ENCODE measurements around the gene STIP1. TPM values are rescaled to one million over a fixed set of nuclear protein-coding genes. Genes with fewer than 3 reads are reported as not detected.

STIP1 gene
- total RNA-seq, 2 donors from 2014 or later: 61.2 to 75.1 TPM

- no peak for DNase-seq
- ATAC-seq: no peak
- intact Hi-C loops (cut with DNase I, micrococcal nuclease): no loop called here
Observed at GRCh38 chr11:64253481-64253880, 67.5 kb downstream of the STIP1 start.

Other genes starting within 250 kb of the STIP1 start
- gene NAA40, start 247.2 kb upstream of the STIP1 start, total RNA-seq: 10 to 100 TPM; 24.6 to 34.2 TPM
- 100 to 1,000 TPM; 663 to 843 TPM for gene COX8A, start 211.6 kb upstream of the STIP1 start, total RNA-seq
- 10 to 100 TPM; 67.7 to 79.7 TPM for gene OTUB1, start 199.7 kb upstream of the STIP1 start, total RNA-seq
- 1 to 10 TPM in 1 of 2 donors, not detected in 1; 1.2 TPM for gene FLRT1, start 150.2 kb upstream of the STIP1 start, total RNA-seq
- 10 to 100 TPM; 31.6 to 47.0 TPM for gene MACROD1, start 20.1 kb upstream of the STIP1 start, total RNA-seq
- 10 to 100 TPM; 16.1 to 21.7 TPM for gene FERMT3, start 20.6 kb downstream of the STIP1 start, total RNA-seq
- gene TRPT1, start 40.0 kb downstream of the STIP1 start, total RNA-seq: 10 to 100 TPM; 58.5 to 74.6 TPM
- 100 to 1,000 TPM; 116 to 154 TPM for gene NUDT22, start 40.1 kb downstream of the STIP1 start, total RNA-seq
- 10 to 100 TPM; 54.8 to 60.6 TPM for gene DNAJC4, start 44.4 kb downstream of the STIP1 start, total RNA-seq
- gene VEGFB, start 48.4 kb downstream of the STIP1 start, total RNA-seq: 10 to 100 TPM; 40.8 to 68.8 TPM
- gene FKBP2, start 54.9 kb downstream of the STIP1 start, total RNA-seq: 100 to 1,000 TPM in 1 of 2 donors, 10 to 100 TPM in 1; 78.5 to 104 TPM
- 100 to 1,000 TPM in 1 of 2 donors, 10 to 100 TPM in 1; 96.2 to 147 TPM for gene PPP1R14B, start 60.8 kb downstream of the STIP1 start, total RNA-seq
- gene PLCB3, start 65.4 kb downstream of the STIP1 start, total RNA-seq: 10 to 100 TPM; 69.9 to 92.2 TPM
- 10 to 100 TPM; 83.9 to 90.0 TPM for gene BAD, start 98.5 kb downstream of the STIP1 start, total RNA-seq
- gene GPR137, start 99.7 kb downstream of the STIP1 start, total RNA-seq: 10 to 100 TPM; 31.2 to 37.3 TPM
- gene KCNK4, start 105.1 kb downstream of the STIP1 start, total RNA-seq: not detected
- under 1 TPM; 0.43 to 0.98 TPM for gene CATSPERZ, start 114.2 kb downstream of the STIP1 start, total RNA-seq
- 100 to 1,000 TPM; 185 to 212 TPM for gene ESRRA, start 119.4 kb downstream of the STIP1 start, total RNA-seq
- 10 to 100 TPM; 60.6 to 67.5 TPM for gene TRMT112, start 131.4 kb downstream of the STIP1 start, total RNA-seq
- gene PRDX5, start 131.9 kb downstream of the STIP1 start, total RNA-seq: 100 to 1,000 TPM; 272 to 327 TPM
- gene CCDC88B, start 154.0 kb downstream of the STIP1 start, total RNA-seq: 10 to 100 TPM; 21.6 to 28.8 TPM
- 10 to 100 TPM; 30.4 to 42.6 TPM for gene RPS6KA4, start 173.0 kb downstream of the STIP1 start, total RNA-seq

All from left colon (tissue), 2 donors.